Spleen (tissue), 7 donors: ENCODE measurements around the gene RNF169.

Experiments used
- POLR2A ChIP-seq, 3 donors: fragments of 450-650 bp; IDR thresholded peaks; one replicate each; pipeline ENCODE4 v1.5.1; 2017; ENCODE audit warnings: antibody characterized with exemption in 3 of 3, mild to moderate bottlenecking in 1 of 3
- POLR2AphosphoS5 ChIP-seq, 3 donors: sonication (generic); formaldehyde crosslinking; IDR thresholded peaks; one replicate each; pipeline ENCODE4 v1.5.1; 2017; ENCODE audit warnings: antibody characterized with exemption in 3 of 3
- TF ChIP-seq, protein P1 (sequence below), 11 experiments: fragments of 200-600 bp in 7 of 11; fragments of 450-650 bp in 4 of 11; sonication (generic) in 4 of 11; IDR thresholded peaks in 8 of 11; conservative IDR thresholded peaks in 3 of 11; 1 replicate in 7 of 11; 2 replicates in 4 of 11; pipeline versions ENCODE4 v1.4.0 to v1.8.0; 2016 to 2021; ENCODE audit warnings: antibody characterized with exemption in 11 of 11, inconsistent platforms in 4 of 11, mild to moderate bottlenecking in 1 of 11
- donor health status: DM: no; HTN: no; CAD: no; lungs with moderate emphysema.
- donor health status: DM: no; HTN: no; CAD: no.
- donor health status: DM: no; HTN: no; CAD: no.

DNA sequence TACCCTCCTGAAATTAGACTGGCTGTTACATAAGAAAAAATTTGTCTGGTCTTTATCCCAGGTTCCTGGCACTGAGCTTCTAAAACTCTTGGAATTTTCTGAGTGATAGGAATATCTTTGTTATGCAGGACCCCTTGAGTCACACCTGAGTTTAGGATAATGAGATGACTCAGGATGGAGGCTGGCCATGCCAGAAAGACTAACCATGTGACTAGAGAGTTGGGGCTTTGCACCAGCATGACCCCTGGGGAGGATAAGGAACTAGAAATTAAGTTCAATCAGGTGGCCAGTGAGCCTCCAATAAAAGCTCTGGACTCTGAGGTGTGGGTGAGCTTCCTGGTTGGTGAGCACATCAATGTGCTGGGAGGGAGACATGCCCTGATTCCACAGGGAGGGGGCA lies 112.1 kb downstream of the RNF169 start:
- TF ChIP-seq, protein P1, sequence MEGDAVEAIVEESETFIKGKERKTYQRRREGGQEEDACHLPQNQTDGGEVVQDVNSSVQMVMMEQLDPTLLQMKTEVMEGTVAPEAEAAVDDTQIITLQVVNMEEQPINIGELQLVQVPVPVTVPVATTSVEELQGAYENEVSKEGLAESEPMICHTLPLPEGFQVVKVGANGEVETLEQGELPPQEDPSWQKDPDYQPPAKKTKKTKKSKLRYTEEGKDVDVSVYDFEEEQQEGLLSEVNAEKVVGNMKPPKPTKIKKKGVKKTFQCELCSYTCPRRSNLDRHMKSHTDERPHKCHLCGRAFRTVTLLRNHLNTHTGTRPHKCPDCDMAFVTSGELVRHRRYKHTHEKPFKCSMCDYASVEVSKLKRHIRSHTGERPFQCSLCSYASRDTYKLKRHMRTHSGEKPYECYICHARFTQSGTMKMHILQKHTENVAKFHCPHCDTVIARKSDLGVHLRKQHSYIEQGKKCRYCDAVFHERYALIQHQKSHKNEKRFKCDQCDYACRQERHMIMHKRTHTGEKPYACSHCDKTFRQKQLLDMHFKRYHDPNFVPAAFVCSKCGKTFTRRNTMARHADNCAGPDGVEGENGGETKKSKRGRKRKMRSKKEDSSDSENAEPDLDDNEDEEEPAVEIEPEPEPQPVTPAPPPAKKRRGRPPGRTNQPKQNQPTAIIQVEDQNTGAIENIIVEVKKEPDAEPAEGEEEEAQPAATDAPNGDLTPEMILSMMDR (IDR thresholded peaks at IDR 0.05 in 8 of 11, conservative IDR thresholded peaks at IDR 0.05 in 3 of 11) = no peak
- TF ChIP-seq POLR2AphosphoS5 (IDR thresholded peaks at IDR 0.05) = no peak
- TF ChIP-seq POLR2A (IDR thresholded peaks at IDR 0.05) = no peak
